KMS-11 (cell line): Measurements from ENCODE around the gene DDI1.

Experiments
- H2AFZ ChIP-seq: fragments of 200-600 bp; sonication (generic); 2 replicates; pipeline ENCODE4 v1.6.1; 2016; ENCODE audit warnings: antibody characterized with exemption, mixed run types, low read depth
- H3K27ac ChIP-seq: fragments of 200-600 bp; sonication (generic); 2 replicates; pipeline ENCODE4 v1.6.1; 2016; ENCODE audit warnings: mild to moderate bottlenecking, mixed run types
- H3K27me3 ChIP-seq: fragments of 200-600 bp; sonication (generic); 2 replicates; pipeline ENCODE4 v1.6.1; 2017; ENCODE audit warnings: mild to moderate bottlenecking, low read depth, mixed run types, moderate library complexity; ENCODE audit not compliant: insufficient read depth
- H3K36me3 ChIP-seq: fragments of 200-600 bp; sonication (generic); 2 replicates; pipeline ENCODE4 v1.6.1; 2017; ENCODE audit warnings: mild to moderate bottlenecking, mixed run types; ENCODE audit not compliant: insufficient read depth
- H3K4me1 ChIP-seq: fragments of 200-600 bp; sonication (generic); 2 replicates; pipeline ENCODE4 v1.6.1; 2016; ENCODE audit warnings: mild to moderate bottlenecking, low read depth, mixed run types; ENCODE audit not compliant: poor library complexity, severe bottlenecking
- H3K4me2 ChIP-seq: fragments of 200-600 bp; sonication (generic); 2 replicates; pipeline ENCODE4 v1.7.0; 2016; ENCODE audit warnings: mild to moderate bottlenecking, mixed run types
- H3K4me3 ChIP-seq: fragments of 200-600 bp; sonication (generic); IDR thresholded peaks from 2 replicates; pipeline ENCODE4 v1.6.1; 2017; ENCODE audit warnings: low read depth, low read length, mixed read lengths; ENCODE audit not compliant: insufficient read depth
- H3K79me2 ChIP-seq: fragments of 200-600 bp; sonication (generic); 2 replicates; pipeline ENCODE4 v1.6.1; 2016; ENCODE audit warnings: low read depth, mixed run types; ENCODE audit not compliant: insufficient read depth
- H3K9ac ChIP-seq: fragments of 200-600 bp; sonication (generic); 2 replicates; pipeline ENCODE4 v1.6.1; 2016; ENCODE audit warnings: mild to moderate bottlenecking, mixed run types
- H4K20me1 ChIP-seq: fragments of 200-600 bp; sonication (generic); 2 replicates; pipeline ENCODE4 v1.6.1; 2016; ENCODE audit warnings: mild to moderate bottlenecking, mixed run types; ENCODE audit not compliant: insufficient read depth
- TF ChIP-seq, protein P1 (sequence below): fragments of 200-600 bp; sonication (generic); conservative IDR thresholded peaks from 2 replicates; pipeline ENCODE4 v1.6.1; 2017; ENCODE audit warnings: low read depth, mild to moderate bottlenecking, antibody characterized with exemption, low read length, moderate library complexity, mixed read lengths

The DDI1 gene

GRCh38 chr11:104064034-104064630, 27.7 kb downstream of the DDI1 start:
- no peaks in the 10 kb centered on the region for H4K20me1 ChIP-seq
- no peak overlapping the region for H3K27ac ChIP-seq
- H3K4me3 ChIP-seq: no peak overlapping the region
- H3K79me2 ChIP-seq: no peaks in the 10 kb centered on the region
- H3K36me3 ChIP-seq: no peaks in the 10 kb centered on the region
- no peaks in the 10 kb centered on the region for H3K4me1 ChIP-seq
- H2AFZ ChIP-seq: no peak overlapping the region
- no peak overlapping the region for H3K9ac ChIP-seq
- TF ChIP-seq, protein P1, sequence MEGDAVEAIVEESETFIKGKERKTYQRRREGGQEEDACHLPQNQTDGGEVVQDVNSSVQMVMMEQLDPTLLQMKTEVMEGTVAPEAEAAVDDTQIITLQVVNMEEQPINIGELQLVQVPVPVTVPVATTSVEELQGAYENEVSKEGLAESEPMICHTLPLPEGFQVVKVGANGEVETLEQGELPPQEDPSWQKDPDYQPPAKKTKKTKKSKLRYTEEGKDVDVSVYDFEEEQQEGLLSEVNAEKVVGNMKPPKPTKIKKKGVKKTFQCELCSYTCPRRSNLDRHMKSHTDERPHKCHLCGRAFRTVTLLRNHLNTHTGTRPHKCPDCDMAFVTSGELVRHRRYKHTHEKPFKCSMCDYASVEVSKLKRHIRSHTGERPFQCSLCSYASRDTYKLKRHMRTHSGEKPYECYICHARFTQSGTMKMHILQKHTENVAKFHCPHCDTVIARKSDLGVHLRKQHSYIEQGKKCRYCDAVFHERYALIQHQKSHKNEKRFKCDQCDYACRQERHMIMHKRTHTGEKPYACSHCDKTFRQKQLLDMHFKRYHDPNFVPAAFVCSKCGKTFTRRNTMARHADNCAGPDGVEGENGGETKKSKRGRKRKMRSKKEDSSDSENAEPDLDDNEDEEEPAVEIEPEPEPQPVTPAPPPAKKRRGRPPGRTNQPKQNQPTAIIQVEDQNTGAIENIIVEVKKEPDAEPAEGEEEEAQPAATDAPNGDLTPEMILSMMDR: no peak
- no peak overlapping the region for H3K4me2 ChIP-seq
- H3K27me3 ChIP-seq: no peaks in the 10 kb centered on the region

GRCh38 chr11:104067534-104067933, 31.1 kb downstream of the DDI1 start:
- no peak overlapping the region for H2AFZ ChIP-seq
- no peak overlapping the region for H3K4me3 ChIP-seq
- TF ChIP-seq, protein P1: no peak
- H4K20me1 ChIP-seq: no peaks in the 10 kb centered on the region
- no peaks in the 10 kb centered on the region for H3K27me3 ChIP-seq
- H3K4me1 ChIP-seq: no peaks in the 10 kb centered on the region
- no peak overlapping the region for H3K9ac ChIP-seq
- H3K4me2 ChIP-seq: no peak overlapping the region
- H3K36me3 ChIP-seq: no peaks in the 10 kb centered on the region
- H3K79me2 ChIP-seq: no peaks in the 10 kb centered on the region
- H3K27ac ChIP-seq: no peak overlapping the region

DNA sequence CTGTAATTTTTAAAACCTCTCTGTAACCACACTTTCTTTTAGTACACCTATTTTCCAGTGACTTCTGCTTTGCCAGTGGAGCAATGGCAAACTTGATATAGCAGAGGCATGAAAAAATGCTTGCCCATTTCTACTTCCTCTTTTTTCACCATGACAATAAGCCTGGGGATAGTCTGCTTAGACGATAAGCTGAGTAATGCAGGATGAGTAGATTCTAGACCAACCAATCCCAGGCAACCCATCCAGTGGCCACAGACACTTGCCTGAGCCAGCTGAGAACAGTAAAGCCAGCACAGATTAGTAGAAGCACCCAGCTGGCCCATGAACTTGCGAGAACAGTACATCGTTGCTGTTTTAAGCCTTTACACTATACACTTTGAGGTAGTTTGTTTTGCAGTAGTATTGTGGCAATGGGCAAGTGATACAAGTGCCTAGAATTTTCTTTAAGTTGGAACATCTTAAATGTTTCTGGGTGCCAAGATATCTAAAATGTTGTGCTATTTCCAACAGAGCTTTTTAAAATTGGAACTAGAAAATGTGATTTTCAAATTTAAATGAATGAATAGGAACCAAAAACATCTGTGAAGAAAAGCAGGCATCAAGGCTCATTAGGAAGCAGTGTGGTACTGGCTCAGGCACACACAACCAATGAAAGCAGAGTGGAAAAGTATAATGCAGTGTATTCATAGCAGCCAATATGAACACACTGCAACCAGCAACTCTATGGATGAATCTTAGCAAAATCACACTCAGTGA, 37.7 kb downstream of the DDI1 start:
- no peak overlapping the region for H2AFZ ChIP-seq

GRCh38 chr11:104075091-104075490, 38.7 kb downstream of the DDI1 start:
- H3K4me3 ChIP-seq: no peak overlapping the region
- no peaks in the 10 kb centered on the region for H3K79me2 ChIP-seq
- no peaks in the 10 kb centered on the region for H3K4me1 ChIP-seq
- no peaks in the 10 kb centered on the region for H4K20me1 ChIP-seq
- no peaks in the 10 kb centered on the region for H3K36me3 ChIP-seq
- H3K4me2 ChIP-seq: no peak overlapping the region
- TF ChIP-seq, protein P1: no peak
- H2AFZ ChIP-seq: no peak overlapping the region
- H3K27me3 ChIP-seq: no peaks in the 10 kb centered on the region
- no peak overlapping the region for H3K27ac ChIP-seq
- H3K9ac ChIP-seq: no peak overlapping the region

More for the DNA sequence above, 37.7 kb downstream of the DDI1 start:
- TF ChIP-seq, protein P1: no peak
- Histone ChIP-seq H3K27ac (no peak overlapping the region), H3K9ac (no peak overlapping the region), H3K4me3 (no peak overlapping the region), H3K36me3 (no peaks in the 10 kb centered on the region), H3K79me2 (no peaks in the 10 kb centered on the region), H3K4me1 (no peaks in the 10 kb centered on the region), H3K4me2 (no peak overlapping the region), H4K20me1 (no peaks in the 10 kb centered on the region), H3K27me3 (no peaks in the 10 kb centered on the region)
